Epidermal melanocyte (primary cell): ENCODE data around the gene TIAM2.
A peak's percentile ranks its signal among the peaks of the same experiment; 100 is the strongest.
"Not testable (repeated sequence)": the region's sequence is repeated elsewhere in the genome, so short reads cannot be mapped to it uniquely, and the experiment has no call there.

Experiments
- DNase-seq: peaks from one replicate; pipeline ENCODE4 v3.0.0; 2011; ENCODE audit warnings: low spot score; ENCODE audit not compliant: insufficient read length

The TIAM2 gene

DNA sequence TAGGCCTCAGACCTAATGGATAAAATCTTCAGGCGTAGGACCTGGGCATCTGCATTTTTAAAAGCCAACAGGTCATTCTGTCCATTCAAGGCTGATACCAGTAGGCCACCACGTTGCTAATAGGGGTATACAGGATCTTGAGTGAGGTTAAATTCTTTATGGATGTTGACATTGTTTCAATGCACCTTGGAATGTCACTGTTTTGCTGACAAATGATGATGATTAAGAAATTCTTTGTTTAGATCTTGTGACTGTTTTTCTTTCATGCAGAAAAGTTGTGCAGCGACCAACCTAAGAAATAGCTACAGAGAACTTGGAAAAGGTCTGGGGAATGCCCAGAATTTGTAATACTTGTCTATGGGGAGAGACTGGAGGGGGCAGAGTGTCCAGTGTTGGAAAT is 167.6 kb downstream of the TIAM2 start:
- DNase-seq, result no peak

DNA sequence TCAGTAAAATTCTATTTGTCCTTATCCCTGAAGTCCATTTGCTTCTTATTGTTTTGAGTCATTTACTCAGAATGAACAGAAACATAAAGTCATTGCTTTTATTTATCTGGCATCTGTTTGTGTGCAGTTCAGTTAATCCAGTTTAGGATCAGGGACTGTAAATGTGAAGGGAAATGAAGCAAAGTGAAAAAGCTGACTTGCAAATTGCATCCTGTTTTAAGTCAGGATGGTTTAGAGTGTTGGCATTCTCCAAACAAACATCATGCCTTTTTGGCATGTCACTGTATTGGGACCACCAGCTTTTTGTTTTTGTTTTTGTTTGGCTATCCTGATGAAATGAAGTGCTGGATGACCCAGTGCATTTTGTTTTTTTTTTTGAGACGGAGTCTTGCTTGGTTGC is 168.5 kb downstream of the TIAM2 start:
- DNase-seq, result no peak

DNA sequence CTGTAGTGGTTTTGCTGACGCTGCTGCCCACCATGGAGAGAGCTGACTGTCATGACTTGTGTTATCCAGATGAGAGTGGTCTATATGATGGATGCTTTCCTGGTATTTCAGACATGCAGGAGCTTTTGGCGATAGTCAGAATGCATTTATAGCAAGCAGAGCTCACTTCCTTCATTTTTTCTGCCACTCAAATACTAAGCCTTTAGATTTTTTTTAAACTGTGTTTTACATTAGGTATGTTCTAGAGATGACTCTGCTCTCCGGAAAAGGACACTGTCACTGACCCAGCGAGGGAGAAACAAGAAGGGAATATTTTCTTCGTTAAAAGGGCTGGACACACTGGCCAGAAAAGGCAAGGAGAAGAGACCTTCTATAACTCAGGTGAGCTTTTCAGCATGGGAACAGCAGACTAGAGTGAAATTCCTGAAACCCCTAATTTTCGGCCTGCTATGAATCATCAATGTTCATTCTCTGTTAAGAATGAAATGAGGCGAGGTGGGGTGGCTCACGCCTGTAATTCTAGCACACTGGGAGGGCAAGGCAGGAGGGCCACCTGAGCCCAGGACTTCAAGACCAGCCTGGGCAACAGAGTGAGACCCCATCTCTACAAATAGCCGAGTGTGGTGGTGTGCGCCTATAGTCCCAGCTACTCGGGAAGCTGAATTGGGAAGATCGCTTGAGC is 170.1 kb downstream of the TIAM2 start:
- DNase-seq, result no peak

DNA sequence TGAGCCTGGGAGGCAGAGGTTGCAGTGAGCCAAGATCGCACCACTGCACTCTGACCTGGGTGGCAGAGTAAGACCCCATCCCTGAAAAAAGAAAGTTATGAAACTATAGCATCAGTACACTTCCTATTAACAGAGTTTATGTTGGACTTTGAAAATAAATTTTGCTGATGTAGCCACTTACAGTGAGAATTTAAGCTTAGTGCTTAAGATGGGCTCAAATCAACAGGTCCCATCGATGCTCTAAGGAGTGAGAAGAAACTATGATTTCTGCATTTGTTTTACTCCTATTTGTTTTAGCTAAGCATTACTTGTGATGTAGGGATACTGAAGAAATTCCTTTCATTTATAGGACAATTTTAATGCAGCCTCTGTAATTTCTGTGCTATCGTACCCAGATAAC is 175.4 kb downstream of the TIAM2 start:
- DNase-seq, result no peak

DNA sequence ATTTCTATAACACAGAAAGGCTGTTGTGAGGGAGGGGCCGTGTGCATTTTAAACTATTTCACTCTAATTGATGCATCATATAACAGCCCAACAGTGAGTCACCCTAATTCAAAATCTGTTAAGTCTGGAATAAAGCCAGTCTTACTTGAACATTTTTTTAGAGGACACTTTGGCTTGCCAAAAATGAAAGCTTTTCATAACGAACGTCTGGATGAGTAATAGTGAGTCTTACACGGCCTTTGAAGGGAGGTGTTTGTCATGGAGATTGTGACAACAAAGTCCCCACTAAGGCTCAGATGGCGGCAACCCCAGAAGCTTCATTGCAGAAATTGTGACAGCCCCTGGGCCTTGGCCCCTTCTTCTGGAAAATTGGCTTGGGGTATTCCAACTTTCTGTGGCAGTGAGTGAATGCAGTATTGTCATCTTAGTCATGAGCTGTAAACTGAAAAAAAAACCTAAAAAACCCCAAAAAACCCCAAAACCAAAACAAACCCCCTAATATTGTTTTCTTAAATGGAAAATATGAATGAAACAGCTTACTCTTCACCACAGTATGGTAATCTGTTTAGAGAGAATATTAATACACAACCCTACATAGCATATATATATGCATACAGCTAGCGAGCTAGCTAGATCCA is 176.1 kb downstream of the TIAM2 start:
- DNase-seq, result no peak

DNA sequence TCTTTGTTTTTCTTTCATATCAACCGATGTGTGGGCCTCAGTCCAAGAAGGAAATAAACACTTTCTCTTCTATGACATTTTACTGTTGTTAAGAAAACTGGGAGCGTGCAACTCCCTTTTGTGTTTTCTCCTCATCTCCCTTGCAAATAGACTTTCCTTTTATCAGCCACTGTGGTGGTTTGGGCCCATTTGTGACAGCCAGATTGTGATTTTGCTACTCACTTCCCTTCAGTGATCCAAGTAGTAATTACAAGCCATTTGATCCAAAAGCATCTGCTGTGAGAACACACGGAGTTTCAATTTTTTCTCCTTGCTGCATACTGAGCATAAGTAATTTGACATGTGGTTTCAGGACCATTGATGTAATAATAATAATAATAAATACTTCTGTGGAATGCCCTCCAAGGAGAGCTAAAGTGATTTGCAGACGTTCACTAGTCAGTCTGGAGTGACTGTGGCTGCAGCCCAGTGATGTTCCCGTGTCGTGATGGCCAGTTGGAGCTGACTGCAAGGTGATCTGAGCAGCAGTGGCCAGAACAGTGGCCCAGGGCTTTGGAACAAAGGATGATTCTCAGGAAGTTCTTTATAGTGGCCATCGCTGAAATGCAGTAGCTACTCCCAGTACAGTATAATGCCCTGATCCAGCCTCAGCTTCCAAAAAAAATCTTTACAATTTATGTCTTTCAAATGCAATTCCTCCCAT is 176.8 kb downstream of the TIAM2 start:
- no peak for DNase-seq

DNA sequence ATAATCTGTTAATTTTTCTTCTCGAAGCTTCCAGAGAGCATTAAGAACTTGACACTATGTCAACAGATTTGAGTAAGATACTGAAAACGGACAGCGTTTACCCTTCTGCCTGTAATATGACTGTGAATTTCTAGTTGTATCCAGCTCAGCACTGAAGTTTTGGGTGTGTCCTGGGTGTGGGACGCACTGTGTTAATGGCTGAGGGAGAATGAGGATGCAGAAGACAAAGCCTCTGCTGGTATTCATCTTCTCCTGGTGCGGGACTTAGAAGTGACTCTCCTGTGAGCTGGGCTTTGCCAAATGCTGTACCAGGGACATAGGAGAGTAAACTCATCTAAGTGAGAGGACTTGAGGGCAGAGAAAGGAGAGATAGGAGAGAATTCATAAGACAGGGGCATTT is 178.4 kb downstream of the TIAM2 start:
- no peak for DNase-seq

DNA sequence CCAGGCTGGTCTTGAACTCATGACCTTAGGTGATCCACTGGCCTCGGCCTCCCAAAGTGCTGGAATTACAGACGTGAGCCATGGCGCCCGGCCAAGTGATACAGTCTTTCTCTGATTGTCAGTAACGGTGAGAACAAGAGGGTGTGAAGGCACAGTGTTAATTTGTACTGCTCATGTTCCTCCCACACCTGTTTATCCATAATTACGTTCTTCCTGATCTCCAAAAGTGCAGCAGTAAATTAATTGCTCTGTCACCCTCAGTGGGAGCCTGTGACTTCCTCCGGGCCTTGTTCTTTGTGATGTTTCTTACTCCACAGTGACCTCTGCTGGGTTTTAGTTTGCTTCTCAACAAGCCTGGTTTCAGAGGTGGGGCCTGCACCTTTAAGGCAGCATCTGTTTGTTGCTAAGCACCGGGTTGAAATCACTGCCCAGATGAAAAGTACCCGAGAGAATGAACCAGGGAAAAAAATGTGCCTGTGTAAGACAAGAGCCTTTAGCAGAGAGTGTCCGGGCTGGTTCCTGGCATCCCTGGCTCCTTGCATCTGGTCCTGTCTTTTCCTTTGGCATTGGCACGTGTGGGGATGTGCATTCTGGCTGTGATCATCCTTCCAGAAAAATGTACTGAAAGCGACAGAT is 179.6 kb downstream of the TIAM2 start:
- peak; percentile 65 for DNase-seq

DNA sequence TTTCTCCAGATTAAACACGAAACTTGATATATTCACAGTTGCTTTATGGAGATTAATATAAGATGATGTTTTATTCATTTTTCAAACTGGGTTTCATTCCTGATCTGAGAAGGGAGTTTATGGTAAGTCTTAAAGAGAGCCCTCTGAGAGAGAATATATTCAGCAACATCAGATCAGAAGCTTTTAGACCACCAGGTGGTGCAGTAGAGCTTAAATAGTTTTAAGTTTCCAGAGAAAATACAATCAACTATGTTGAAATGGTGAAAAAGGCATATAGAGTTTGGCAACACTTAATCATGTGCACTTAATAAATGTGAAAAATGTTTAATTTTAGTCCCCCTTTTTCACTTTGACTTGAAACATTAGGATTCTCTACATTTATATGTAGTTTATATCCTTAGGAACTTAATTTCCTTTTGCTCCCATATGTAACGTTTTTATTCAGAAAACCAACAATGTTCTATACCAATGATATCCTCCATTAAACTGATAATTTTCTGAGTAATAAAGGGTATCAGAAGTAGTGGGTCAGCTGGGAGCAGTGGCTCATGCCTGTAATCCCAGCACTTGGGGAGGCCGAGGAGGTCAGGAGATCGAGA is 182.3 kb downstream of the TIAM2 start:
- DNase-seq, result peak; percentile 52

DNA sequence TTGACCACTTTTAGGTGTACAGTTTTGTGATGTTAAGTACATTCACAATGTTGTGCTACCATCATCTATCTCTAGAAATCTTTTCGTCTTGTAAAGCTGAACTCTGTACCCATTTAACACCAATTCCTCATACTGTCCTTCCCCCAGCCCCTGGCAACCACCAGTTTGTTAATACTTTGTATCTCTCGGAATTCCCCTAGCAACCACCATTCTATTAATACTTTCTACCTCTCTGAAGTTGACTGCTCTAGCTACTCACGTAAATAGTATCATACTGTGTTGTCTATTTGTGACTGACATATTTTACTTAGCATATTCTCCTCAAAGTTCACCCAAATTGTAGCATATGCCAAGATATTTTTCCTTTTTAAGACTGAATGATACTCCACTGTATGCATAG is 186.4 kb downstream of the TIAM2 start:
- DNase-seq, result no peak

DNA sequence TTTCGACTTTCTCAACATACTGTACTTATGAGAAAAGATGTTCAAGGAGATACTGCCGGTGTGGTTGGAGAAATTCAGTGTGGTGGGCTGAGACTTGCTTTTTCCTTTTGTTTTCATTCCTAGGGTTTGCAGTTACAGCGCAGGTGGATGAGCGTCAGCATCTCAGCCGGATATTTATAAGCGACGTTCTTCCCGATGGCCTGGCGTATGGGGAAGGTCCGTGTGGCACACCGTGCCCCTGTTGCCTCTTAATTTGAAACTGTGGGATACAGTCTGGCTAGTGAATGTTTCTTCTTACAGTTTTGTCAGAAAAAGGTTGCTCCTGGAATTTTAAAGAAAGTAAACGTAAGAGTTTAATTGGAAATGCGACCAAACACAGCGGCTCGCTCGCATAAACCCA is 187.0 kb downstream of the TIAM2 start:
- no peak for DNase-seq

DNA sequence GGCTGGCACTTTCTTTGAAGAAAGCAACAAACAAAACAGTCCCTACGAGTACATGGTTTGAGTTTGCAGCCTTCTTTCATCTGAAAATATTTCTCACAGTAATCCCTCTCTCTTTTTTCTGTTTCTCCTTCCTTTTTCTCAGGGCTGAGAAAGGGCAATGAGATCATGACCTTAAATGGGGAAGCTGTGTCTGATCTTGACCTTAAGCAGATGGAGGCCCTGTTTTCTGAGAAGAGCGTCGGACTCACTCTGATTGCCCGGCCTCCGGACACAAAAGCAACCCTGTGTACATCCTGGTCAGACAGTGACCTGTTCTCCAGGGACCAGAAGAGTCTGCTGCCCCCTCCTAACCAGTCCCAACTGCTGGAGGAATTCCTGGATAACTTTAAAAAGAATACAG is 188.0 kb downstream of the TIAM2 start:
- no peak for DNase-seq

DNA sequence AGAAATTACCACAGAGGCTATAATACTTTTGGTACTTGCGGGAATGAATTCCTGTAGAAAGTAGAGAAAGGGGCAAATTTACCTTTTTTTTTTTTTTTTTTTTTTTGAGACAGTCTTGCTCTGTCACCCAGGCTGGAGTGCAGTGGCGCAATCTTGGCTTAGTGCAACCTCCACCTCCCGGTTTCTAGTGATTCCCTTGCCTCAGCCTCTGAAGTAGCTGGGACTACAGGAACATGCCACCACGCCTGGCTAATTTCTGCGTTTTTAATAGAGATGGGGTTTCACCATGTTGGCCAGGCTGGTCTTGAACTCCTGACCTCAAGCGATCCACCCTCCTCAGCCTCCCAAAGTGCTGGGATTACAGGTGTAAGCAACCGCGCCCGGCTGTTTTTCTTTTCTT is 189.9 kb downstream of the TIAM2 start:
- not testable (repeated sequence) for DNase-seq

DNA sequence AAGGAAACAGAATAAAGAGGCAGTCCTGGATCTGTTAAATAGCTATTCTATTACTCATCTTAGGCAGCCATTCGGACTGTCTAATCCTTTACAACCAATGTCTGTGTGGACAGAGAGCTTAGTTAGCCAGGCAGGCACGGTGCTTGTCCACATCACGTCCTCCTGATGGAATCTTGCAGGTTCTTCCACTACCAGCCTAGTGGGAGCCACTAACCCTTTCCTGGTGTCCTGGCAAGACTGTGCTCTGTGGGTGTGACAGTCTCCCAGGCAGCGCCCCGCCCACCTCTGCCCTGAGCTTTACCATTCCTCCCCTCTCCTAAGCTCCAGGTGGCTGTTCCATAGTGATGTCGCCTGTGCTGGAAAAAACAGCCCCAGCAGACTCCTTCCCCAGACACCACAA is 190.4 kb downstream of the TIAM2 start:
- no peak for DNase-seq

DNA sequence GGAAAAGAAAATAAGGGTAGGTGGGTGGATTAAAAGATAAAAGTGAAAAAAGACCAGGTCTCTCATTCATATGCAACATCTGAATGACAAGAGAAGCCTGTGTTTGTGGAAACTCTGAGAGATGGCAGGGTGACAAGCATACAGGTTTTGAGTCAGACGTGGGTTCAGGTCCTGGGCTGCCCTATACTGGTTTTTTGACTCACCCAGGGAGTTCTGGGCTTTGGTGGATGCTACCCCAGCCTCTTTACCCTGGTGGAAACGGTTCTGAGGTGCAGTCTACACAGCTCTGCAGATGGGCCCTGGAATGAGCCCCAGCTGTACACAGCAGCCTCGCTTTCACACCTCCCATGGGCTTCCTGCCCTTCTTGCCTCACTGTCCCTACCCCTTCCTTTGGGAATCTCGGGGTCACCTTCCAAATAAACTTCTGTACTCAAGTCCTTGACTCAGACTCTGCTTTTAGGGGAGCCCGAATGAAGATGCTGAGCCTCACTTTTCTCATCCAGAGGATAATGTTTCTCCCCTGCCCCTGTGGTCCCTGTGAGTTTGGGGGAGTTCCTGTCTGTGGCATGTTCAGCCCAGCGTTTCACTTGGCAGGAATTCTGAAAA is 191.0 kb downstream of the TIAM2 start:
- no peak for DNase-seq

DNA sequence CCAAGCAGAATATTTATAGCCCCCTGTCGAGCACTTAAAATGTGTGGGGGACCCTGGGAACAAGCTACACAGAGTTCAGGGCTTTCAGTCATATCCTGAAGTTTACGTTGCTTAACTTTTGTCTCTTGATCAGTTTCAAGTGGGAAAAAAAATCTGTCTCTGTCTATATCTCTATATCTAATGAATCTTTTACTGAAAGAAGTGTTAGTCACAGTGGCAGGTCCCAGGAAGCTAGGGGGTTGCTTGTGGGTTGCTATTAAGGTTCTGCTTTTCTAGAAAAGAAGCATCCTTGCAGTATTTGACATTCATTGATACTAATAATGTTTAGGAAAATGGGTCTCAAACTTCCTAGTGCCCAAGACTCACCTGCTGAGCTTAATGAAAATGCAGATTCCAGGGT is 192.0 kb downstream of the TIAM2 start:
- no peak for DNase-seq

DNA sequence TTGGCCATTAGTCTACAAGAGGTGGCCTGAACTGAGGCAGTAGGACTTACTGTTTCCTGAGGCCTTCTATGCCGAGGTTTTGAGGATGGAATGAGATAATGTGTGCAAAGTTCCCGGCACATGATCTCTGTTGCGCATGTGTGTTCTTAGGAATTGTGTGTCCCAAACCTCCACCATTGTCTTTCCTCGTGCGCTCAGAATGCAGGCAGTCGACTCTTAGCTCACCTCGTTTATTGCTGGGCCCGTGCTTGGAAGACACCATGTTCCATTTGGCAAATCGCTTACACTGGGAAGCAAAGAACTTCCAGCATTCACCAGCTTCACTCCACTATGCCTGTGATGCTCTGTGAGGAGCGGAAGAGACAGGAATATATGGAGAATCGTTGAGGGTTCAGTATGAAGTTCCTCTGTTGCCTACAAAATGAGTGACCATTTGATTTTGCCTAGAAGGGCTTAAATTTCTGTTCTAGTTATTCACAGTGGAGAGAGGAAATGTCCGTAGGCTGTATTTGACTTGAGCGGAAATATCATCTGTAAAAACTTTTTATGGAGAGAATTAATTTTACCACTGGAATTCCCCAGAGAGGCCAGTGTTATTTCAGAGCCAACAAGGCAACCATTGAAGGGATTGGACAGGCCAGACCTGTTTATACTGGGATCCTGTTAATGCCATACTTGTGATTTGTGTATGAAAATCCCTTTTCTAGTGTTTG is 193.0 kb downstream of the TIAM2 start:
- peak; percentile 78 for DNase-seq

DNA sequence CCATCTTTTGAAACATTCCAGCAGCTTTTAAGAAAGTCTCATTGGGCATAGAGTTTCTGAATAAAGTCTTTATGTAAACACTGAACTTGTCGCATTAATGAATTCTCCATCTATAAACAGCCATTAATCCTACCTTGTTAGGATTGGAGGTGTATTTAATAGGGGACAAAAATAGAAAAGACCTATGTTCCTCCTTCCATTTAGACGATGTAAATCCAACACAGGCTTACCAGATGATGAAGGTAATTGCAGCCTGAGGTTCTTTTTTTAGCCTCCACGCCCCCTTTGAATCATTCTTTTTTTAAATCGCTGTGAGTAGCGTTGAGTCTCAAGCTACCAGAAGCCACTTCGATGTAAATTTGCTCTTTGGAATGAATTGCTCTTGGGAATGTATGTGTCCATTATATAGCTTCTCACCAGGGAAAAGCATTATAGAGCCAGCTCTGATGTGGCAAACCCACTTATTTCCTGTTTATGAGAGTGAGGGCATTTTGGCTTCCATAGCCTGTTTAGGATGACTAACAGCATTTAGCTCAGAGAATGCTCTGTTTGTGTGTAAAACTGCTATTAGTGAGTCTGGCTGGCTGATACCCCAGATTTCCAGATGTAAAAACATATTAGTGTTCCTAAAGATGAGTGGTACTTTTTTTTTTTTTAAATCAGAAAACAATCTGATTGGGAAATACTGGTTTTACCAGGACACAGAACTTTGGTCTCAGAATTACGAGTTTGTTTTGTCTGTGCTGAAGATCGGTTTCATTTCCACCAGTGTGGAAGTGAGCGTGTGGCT is 193.8 kb downstream of the TIAM2 start:
- DNase-seq, result peak; percentile 56

DNA sequence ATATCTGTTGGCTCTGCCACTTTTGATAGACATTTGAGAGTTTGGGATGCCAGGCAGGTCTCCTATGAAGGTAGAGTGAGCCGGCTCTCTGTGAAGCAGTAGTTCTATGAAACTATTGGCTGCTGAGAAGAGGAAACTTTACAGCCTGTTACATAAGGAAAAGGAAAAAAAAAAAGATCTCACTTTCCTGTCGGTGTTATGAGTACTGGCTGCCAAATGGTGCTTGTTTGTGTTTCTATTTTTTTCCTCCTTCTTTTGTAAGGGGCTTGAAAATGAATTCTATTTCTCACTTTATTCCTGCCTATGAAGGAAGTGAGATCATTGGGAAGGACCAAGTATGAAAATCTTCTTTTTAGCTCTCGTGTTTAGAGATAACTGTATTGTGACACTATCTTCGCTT is 195.6 kb downstream of the TIAM2 start:
- DNase-seq, result no peak

DNA sequence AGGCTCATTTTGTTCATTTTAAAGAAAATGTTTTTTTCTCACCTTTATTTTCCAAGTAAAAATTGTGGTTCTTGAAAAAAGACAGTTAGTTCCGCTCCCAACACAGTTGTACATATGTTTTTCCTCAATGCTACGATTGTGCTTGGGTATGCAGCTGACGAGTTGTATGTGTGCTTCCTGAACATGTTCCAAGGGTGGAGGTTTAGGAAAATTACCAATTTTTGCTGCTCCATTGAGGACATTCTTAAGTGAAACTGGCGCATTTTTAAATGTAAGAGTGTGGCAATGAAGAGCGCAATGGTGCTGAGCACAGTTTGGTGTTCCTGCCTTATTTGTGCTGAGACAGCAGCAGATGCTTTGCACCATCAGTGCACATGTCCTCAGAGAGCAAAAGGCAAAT is 198.4 kb downstream of the TIAM2 start:
- no peak for DNase-seq
